ENCODE measurements around the gene GRID2.

Gene GRID2

GRCh38 chr4:93416344-93417128 lies 1112.8 kb downstream of the GRID2 start:
- Mint-ChIP-seq H3K27ac (no peak overlapping the region), H3K27me3 (ENCODE audit: low read depth) (no peaks in the 10 kb centered on the region), H3K36me3 (ENCODE audit: low read depth) (no peaks in the 10 kb centered on the region), H3K4me3 (no peak overlapping the region), H3K4me1 (no peaks in the 10 kb centered on the region), H3K9me3 (no peaks in the 10 kb centered on the region)
- TF ChIP-seq CTCF (IDR thresholded peaks at IDR 0.05; ENCODE audit: unreplicated experiment in 3 of 3) = no peak

GRCh38 chr4:93431371-93431770 lies 1127.6 kb downstream of the GRID2 start:
- H3K36me3 Mint-ChIP-seq (ENCODE audit: low read depth) = no peaks in the 10 kb centered on the region
- H3K27ac Mint-ChIP-seq = no peak overlapping the region
- no peak for TF ChIP-seq CTCF (IDR thresholded peaks at IDR 0.05; ENCODE audit: unreplicated experiment in 3 of 3)
- H3K4me3 Mint-ChIP-seq = no peak overlapping the region
- H3K27me3 Mint-ChIP-seq (ENCODE audit: low read depth) = no peaks in the 10 kb centered on the region
- no peaks in the 10 kb centered on the region for H3K9me3 Mint-ChIP-seq
- H3K4me1 Mint-ChIP-seq = no peaks in the 10 kb centered on the region

GRCh38 chr4:93433840-93434239 lies 1130.1 kb downstream of the GRID2 start:
- no peak overlapping the region for H3K27ac Mint-ChIP-seq
- no peak for TF ChIP-seq CTCF (IDR thresholded peaks at IDR 0.05; ENCODE audit: unreplicated experiment in 3 of 3)
- no peak overlapping the region for H3K4me3 Mint-ChIP-seq
- peaks cover 3% of the 10 kb centered on the region for H3K9me3 Mint-ChIP-seq
- no peaks in the 10 kb centered on the region for H3K27me3 Mint-ChIP-seq (ENCODE audit: low read depth)
- H3K4me1 Mint-ChIP-seq = no peaks in the 10 kb centered on the region
- no peaks in the 10 kb centered on the region for H3K36me3 Mint-ChIP-seq (ENCODE audit: low read depth)

GRCh38 chr4:93436000-93436626 lies 1132.3 kb downstream of the GRID2 start:
- H3K27ac Mint-ChIP-seq = no peak overlapping the region
- no peaks in the 10 kb centered on the region for H3K4me1 Mint-ChIP-seq
- peaks cover 3% of the 10 kb centered on the region for H3K9me3 Mint-ChIP-seq
- no peaks in the 10 kb centered on the region for H3K27me3 Mint-ChIP-seq (ENCODE audit: low read depth)
- H3K4me3 Mint-ChIP-seq = no peak overlapping the region
- no peaks in the 10 kb centered on the region for H3K36me3 Mint-ChIP-seq (ENCODE audit: low read depth)
- TF ChIP-seq CTCF (IDR thresholded peaks at IDR 0.05; ENCODE audit: unreplicated experiment in 3 of 3) = no peak

DNA sequence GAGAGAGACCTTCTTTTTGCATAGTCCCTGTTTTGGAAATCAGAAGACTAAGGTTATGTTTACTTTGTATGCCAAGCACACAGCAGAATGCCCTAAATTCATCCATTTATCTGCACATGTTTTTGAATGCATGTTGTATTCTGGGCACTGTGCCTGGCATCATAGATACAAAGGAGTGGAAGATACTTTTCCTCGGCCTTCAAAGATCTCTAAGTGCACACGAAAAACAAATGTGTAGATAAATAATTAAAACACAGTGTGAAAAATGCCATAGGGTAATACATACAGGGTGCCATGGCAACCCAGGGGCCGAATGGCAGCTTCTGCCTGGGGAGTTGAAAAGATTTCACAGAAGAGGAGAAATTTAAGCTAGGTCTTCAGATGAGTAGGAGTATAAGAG lies 1134.2 kb downstream of the GRID2 start:
- TF ChIP-seq CTCF (IDR thresholded peaks at IDR 0.05; ENCODE audit: unreplicated experiment in 3 of 3) = no peak
- Mint-ChIP-seq H3K27ac (no peak overlapping the region), H3K27me3 (ENCODE audit: low read depth) (no peaks in the 10 kb centered on the region), H3K9me3 (peaks cover 3% of the 10 kb centered on the region), H3K4me3 (no peak overlapping the region), H3K4me1 (no peaks in the 10 kb centered on the region), H3K36me3 (ENCODE audit: low read depth) (no peaks in the 10 kb centered on the region)

DNA sequence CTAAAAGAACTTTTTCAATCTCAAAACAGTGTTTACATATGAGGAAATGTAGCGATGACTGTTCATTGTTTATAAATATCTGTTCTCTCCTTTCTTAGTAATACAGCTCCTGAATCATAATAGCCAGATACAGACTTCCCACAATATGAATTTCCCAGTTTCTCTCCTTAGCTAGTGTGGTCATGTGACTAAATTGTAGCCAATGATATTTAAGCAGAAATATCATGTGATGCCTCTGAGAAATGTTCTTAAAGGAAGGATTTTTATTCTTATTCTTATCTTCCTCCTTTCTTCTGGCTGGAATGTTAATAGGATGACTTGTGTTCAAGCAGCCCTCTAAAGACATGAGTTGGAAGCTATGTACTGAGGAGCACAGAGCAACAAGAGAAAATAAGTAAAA lies 1141.1 kb downstream of the GRID2 start:
- Mint-ChIP-seq H3K27ac (no peak overlapping the region), H3K9me3 (no peaks in the 10 kb centered on the region), H3K36me3 (ENCODE audit: low read depth) (no peaks in the 10 kb centered on the region), H3K27me3 (ENCODE audit: low read depth) (no peaks in the 10 kb centered on the region), H3K4me3 (no peak overlapping the region), H3K4me1 (no peaks in the 10 kb centered on the region)
- TF ChIP-seq CTCF (IDR thresholded peaks at IDR 0.05; ENCODE audit: unreplicated experiment in 3 of 3) = no peak

Measured in nephron (organoid).